Panc1 (cell line): Measurements from ENCODE around the gene KLRC4. TPM values are rescaled to one million over a fixed set of nuclear protein-coding genes. Genes with fewer than 3 reads are reported as not detected.

Experiments used
- ATAC-seq: fragments of 200-7000 bp; cut with Tn5 transposase; 2 replicates; pipeline ENCODE4 v1.9.1; 2020; ENCODE audit warnings: mild to moderate bottlenecking, moderate library complexity
- BruUV-seq: library from RNA; stranded (reverse); fragments of 400-500 nt; replicated peaks from 2 replicates; lab custom pipeline; 2021; lab: Mats Ljungman, UMichigan
- CTCF ChIA-PET: fragments of 300-600 bp; sonication (Branson Sonifier 250); formaldehyde crosslinking; loops from one replicate; lab custom pipeline; 2022; ENCODE audit warnings: antibody characterized with exemption; lab: Charles Lee
- POLR2A ChIA-PET: fragments of 300-600 bp; sonication (Branson Sonifier 250); formaldehyde crosslinking; loops from one replicate; lab custom pipeline; 2022; ENCODE audit warnings: antibody characterized with exemption; lab: Charles Lee
- DNase-seq: peaks from one replicate; pipeline ENCODE4 v3.0.0-alpha.2; 2010; ENCODE audit warnings: low read depth, low spot score
- H3K27ac ChIP-seq: 2 replicates; pipeline ENCODE4 v1.5.1; 2011; ENCODE audit warnings: mild to moderate bottlenecking, low read length, inconsistent platforms
- H3K27me3 ChIP-seq: fragments of 200-500 bp; sonication (Bioruptor generic); 2 replicates; pipeline ENCODE4 v1.6.0; 2014; ENCODE audit warnings: low read length, inconsistent platforms; ENCODE audit not compliant: control insufficient read depth, insufficient read depth
- H3K36me3 ChIP-seq: fragments of 200-500 bp; sonication (Bioruptor generic); 2 replicates; pipeline ENCODE4 v1.5.1; 2014; ENCODE audit warnings: inconsistent platforms, mild to moderate bottlenecking, low read length, moderate library complexity; ENCODE audit not compliant: control insufficient read depth, insufficient read depth
- H3K4me1 ChIP-seq: 2 replicates; pipeline ENCODE4 v1.5.1; 2011; ENCODE audit warnings: inconsistent platforms, mild to moderate bottlenecking, low read length, moderate library complexity; ENCODE audit not compliant: control insufficient read depth, insufficient read depth
- H3K4me3 ChIP-seq, 2 experiments: 2 replicates each; pipeline ENCODE4 v1.5.1; 2011 to 2012; ENCODE audit warnings: low read depth in 2 of 2, low read length in 2 of 2, mild to moderate bottlenecking in 2 of 2, inconsistent platforms in 1 of 2, moderate library complexity in 1 of 2
- H3K9me3 ChIP-seq: fragments of 200-500 bp; sonication (Bioruptor generic); 2 replicates; pipeline ENCODE4 v1.5.1; 2014; ENCODE audit warnings: low read depth, mild to moderate bottlenecking, inconsistent platforms, low read length, moderate library complexity; ENCODE audit not compliant: control insufficient read depth, insufficient read depth
- POLR2AphosphoS5 ChIP-seq: IDR thresholded peaks from 2 replicates; pipeline ENCODE4 v1.6.1; 2012; ENCODE audit warnings: mild to moderate bottlenecking, low read depth, low read length, moderate library complexity
- SIN3A ChIP-seq: IDR thresholded peaks from 2 replicates; pipeline ENCODE4 v1.6.1; 2012; ENCODE audit warnings: low read depth, mild to moderate bottlenecking, low read length, moderate library complexity, borderline replicate concordance; ENCODE audit not compliant: insufficient read depth
- TCF7L2 ChIP-seq: IDR thresholded peaks from 2 replicates; pipeline ENCODE4 v1.6.1; 2011; ENCODE audit warnings: mild to moderate bottlenecking, low read depth, low read length, inconsistent platforms
- in situ Hi-C: cut with HindIII; loops from 2 replicates; pipeline ENCODE4 v1.10.0; 2016; ENCODE audit warnings: low sequenced_read_pairs, low pct_unique_long_range_greater_than_20kb
- intact Hi-C: fragments of 100-400 bp; cut with micrococcal nuclease; formaldehyde crosslinking; loops from one replicate; pipeline ENCODE4 v1.10.0; 2022; ENCODE audit not compliant: unreplicated experiment
- total RNA-seq: library from RNA; stranded (reverse); gene quantifications from one replicate; pipeline ENCODE4 v1.2.1, GENCODE V29; 2021; ENCODE audit not compliant: unreplicated experiment
- TF ChIP-seq, protein P1 (sequence below): fragments of 450-650 bp; IDR thresholded peaks from 2 replicates; pipeline ENCODE4 v1.5.1; 2017; ENCODE audit warnings: mild to moderate bottlenecking
- TF ChIP-seq, protein P2 (sequence below), 2 experiments: IDR thresholded peaks; 2 replicates each; pipeline ENCODE4 v1.6.1; 2011 to 2012; ENCODE audit warnings: low read depth in 2 of 2, control low read depth in 1 of 2, low read length in 1 of 2, mild to moderate bottlenecking in 1 of 2, moderate library complexity in 1 of 2; ENCODE audit not compliant: insufficient read depth in 1 of 2

Gene KLRC4
- total RNA-seq, 1 experiment from 2014 or later = 1.4 TPM

DNA sequence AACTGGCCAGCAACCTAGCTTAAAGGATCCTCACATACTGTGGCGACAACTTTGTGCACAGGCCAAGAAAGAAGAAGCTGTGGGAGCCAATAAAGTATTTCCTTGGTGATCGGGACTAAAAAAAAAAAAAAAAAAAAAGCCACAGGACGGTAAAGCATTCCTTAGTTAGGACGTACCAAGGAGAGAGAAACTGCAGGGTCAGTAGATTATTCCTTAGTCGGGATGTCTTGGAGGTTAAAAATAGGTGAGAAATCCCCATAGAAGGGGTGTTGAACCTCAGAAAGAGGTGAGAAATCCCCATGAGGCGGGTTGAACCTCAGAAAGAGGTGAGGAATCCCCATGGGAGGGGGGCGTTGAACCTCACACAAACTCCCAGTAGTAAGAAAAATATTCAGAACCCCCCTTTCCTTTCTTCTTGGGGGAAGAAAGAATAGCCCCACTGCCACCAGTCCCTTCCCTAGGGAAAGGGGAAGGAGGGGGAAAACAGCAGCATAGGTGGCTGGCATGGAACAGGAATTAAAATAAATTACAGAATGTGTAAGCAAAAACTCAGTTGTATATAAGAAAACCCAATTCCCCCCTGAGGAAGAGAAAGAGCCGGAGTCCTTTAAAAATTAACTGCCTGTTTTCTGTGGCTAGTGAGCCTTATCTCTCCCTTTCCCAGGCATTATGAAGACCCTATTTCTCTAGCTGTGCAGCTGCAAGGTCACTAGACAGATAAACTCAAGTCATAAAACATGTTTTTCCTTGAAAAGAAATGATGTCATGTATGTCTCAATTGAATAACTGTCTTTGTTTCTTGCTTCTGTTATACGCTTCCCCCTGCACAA is 46.5 kb downstream of the KLRC4 start (continued):
- no peak for TF ChIP-seq SIN3A

DNA sequence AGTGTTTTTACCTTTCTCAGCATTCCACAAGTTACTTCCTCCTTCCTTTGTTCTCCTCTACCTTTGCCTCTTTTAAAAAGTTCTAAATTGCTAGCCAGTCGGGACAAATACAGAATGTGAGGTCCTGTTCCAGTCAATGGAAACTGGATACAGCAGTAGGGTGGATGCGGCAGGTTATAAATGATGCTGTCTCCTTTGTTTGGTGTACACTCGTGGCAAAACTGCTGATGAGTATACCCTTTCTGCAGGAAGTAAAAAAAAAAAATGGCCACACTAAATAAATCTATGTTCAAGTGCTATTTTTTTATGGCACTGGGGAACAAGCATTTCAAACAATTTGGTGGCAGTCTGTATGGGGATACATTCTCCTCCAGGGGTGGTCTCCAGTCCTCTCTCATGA is 47.2 kb downstream of the KLRC4 start:
- H3K9me3 ChIP-seq = peaks cover under 1% of the 10 kb centered on the region; the same call in 1 of the 2 replicates
- no peak overlapping the region for H3K4me3 ChIP-seq
- ChIA-PET CTCF (no interaction called here), POLR2A (no interaction called here)
- H3K27ac ChIP-seq = peak overlapping the region; percentile 94
- H3K36me3 ChIP-seq = no peaks in the 10 kb centered on the region
- H3K4me1 ChIP-seq = peaks cover 21% of the 10 kb centered on the region
- ATAC-seq (no peak), DNase-seq (no peak)
- intact Hi-C loops = no loop called here
- H3K27me3 ChIP-seq = no peaks in the 10 kb centered on the region
- TF ChIP-seq, protein P1, sequence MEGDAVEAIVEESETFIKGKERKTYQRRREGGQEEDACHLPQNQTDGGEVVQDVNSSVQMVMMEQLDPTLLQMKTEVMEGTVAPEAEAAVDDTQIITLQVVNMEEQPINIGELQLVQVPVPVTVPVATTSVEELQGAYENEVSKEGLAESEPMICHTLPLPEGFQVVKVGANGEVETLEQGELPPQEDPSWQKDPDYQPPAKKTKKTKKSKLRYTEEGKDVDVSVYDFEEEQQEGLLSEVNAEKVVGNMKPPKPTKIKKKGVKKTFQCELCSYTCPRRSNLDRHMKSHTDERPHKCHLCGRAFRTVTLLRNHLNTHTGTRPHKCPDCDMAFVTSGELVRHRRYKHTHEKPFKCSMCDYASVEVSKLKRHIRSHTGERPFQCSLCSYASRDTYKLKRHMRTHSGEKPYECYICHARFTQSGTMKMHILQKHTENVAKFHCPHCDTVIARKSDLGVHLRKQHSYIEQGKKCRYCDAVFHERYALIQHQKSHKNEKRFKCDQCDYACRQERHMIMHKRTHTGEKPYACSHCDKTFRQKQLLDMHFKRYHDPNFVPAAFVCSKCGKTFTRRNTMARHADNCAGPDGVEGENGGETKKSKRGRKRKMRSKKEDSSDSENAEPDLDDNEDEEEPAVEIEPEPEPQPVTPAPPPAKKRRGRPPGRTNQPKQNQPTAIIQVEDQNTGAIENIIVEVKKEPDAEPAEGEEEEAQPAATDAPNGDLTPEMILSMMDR = no peak
- TF ChIP-seq, protein P2, sequence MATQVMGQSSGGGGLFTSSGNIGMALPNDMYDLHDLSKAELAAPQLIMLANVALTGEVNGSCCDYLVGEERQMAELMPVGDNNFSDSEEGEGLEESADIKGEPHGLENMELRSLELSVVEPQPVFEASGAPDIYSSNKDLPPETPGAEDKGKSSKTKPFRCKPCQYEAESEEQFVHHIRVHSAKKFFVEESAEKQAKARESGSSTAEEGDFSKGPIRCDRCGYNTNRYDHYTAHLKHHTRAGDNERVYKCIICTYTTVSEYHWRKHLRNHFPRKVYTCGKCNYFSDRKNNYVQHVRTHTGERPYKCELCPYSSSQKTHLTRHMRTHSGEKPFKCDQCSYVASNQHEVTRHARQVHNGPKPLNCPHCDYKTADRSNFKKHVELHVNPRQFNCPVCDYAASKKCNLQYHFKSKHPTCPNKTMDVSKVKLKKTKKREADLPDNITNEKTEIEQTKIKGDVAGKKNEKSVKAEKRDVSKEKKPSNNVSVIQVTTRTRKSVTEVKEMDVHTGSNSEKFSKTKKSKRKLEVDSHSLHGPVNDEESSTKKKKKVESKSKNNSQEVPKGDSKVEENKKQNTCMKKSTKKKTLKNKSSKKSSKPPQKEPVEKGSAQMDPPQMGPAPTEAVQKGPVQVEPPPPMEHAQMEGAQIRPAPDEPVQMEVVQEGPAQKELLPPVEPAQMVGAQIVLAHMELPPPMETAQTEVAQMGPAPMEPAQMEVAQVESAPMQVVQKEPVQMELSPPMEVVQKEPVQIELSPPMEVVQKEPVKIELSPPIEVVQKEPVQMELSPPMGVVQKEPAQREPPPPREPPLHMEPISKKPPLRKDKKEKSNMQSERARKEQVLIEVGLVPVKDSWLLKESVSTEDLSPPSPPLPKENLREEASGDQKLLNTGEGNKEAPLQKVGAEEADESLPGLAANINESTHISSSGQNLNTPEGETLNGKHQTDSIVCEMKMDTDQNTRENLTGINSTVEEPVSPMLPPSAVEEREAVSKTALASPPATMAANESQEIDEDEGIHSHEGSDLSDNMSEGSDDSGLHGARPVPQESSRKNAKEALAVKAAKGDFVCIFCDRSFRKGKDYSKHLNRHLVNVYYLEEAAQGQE (IDR thresholded peaks at IDR 0.05; ENCODE audit: insufficient read depth in 1 of 2, low read depth in 2 of 2, low read length in 1 of 2) = no peak
- TF ChIP-seq SIN3A (no peak), TCF7L2 (no peak), POLR2AphosphoS5 (no peak)
- in situ Hi-C loops = no loop called here
- no TSS peak for BruUV-seq

DNA sequence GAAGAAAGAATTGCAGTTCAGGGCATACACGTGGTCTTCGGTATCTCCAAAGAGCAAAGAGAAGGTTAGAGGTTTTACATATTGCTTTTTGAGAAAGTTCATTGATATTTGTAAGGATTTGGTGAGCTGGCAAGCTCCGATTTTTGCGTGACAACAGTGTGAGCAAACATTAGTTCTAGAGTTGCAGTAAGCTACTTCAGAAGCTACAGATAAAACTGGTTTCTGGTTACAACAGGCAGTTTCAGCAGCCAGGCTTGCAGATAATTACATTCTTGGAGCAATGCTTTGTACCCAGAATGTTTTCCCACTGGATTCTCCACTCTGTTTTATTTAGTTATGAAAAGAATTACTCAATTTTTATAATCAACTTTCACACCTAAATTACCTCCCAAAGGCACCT is 47.9 kb downstream of the KLRC4 start:
- Histone ChIP-seq H3K27me3 (no peaks in the 10 kb centered on the region), H3K9me3 (no peaks in the 10 kb centered on the region), H3K36me3 (no peaks in the 10 kb centered on the region), H3K4me1 (peaks cover 21% of the 10 kb centered on the region), H3K27ac (peak overlapping the region; percentile 51; the same call in 1 of the 2 replicates), H3K4me3 (no peak overlapping the region)
- in situ Hi-C loops (no loop called here), intact Hi-C loops (no loop called here)
- ATAC-seq (no peak), DNase-seq (no peak)
- no TSS peak for BruUV-seq
- POLR2A ChIA-PET = no interaction called here
- CTCF ChIA-PET = interaction anchor here (0.6 kb wide), 1 partner anchor 168 kb away, joined by 8 read pairs; no protein-coding TSS in a partner anchor
- TF ChIP-seq, protein P1 = no peak
- TF ChIP-seq, protein P2 (IDR thresholded peaks at IDR 0.05; ENCODE audit: insufficient read depth in 1 of 2, low read depth in 2 of 2, low read length in 1 of 2) = no peak
